Measurements from ENCODE around the gene LRRC28. TPM values are rescaled to one million over a fixed set of nuclear protein-coding genes. Genes with fewer than 3 reads are reported as not detected.

Gene LRRC28
- total RNA-seq, 1 donor from 2014 or later, result 26.9 TPM

- Mint-ChIP-seq H3K36me3 (peaks cover 18% of the 10 kb centered on the region), H3K27me3 (no peaks in the 10 kb centered on the region), H3K9me3 (no peaks in the 10 kb centered on the region), H3K27ac (no peak overlapping the region), H3K4me3 (no peak overlapping the region), H3K4me1 (ENCODE audit: unreplicated experiment) (peaks cover 7% of the 10 kb centered on the region)
- no peak for DNase-seq (ENCODE audit: extremely low spot score, unreplicated experiment)
- TF ChIP-seq CTCF (conservative IDR thresholded peaks at IDR 0.05), result no peak
Observed at GRCh38 chr15:99348412-99348811, 97.1 kb downstream of the LRRC28 start.

GRCh38 chr15:99350408-99350807, 99.1 kb downstream of the LRRC28 start:
- Mint-ChIP-seq H3K36me3 (peaks cover 24% of the 10 kb centered on the region), H3K4me1 (ENCODE audit: unreplicated experiment) (no peaks in the 10 kb centered on the region), H3K27me3 (no peaks in the 10 kb centered on the region), H3K9me3 (no peaks in the 10 kb centered on the region), H3K27ac (no peak overlapping the region), H3K4me3 (no peak overlapping the region)
- no peak for DNase-seq (ENCODE audit: extremely low spot score, unreplicated experiment)
- no peak for TF ChIP-seq CTCF (conservative IDR thresholded peaks at IDR 0.05)

GRCh38 chr15:99359769-99360168, 108.5 kb downstream of the LRRC28 start:
- H3K4me1 Mint-ChIP-seq (ENCODE audit: unreplicated experiment), result no peaks in the 10 kb centered on the region
- H3K27ac Mint-ChIP-seq, result no peak overlapping the region
- no peak for DNase-seq (ENCODE audit: extremely low spot score, unreplicated experiment)
- H3K9me3 Mint-ChIP-seq, result no peaks in the 10 kb centered on the region
- peaks cover 3% of the 10 kb centered on the region for H3K36me3 Mint-ChIP-seq
- TF ChIP-seq CTCF (conservative IDR thresholded peaks at IDR 0.05), result no peak
- no peaks in the 10 kb centered on the region for H3K27me3 Mint-ChIP-seq
- H3K4me3 Mint-ChIP-seq, result no peak overlapping the region

GRCh38 chr15:99361545-99362185, 110.4 kb downstream of the LRRC28 start:
- no peak overlapping the region for H3K27ac Mint-ChIP-seq
- H3K4me1 Mint-ChIP-seq (ENCODE audit: unreplicated experiment), result no peaks in the 10 kb centered on the region
- DNase-seq (ENCODE audit: extremely low spot score, unreplicated experiment), result no peak
- peaks cover 5% of the 10 kb centered on the region for H3K36me3 Mint-ChIP-seq
- TF ChIP-seq CTCF (conservative IDR thresholded peaks at IDR 0.05), result peak; percentile 73
- no peak overlapping the region for H3K4me3 Mint-ChIP-seq
- H3K27me3 Mint-ChIP-seq, result no peaks in the 10 kb centered on the region
- no peaks in the 10 kb centered on the region for H3K9me3 Mint-ChIP-seq

- DNase-seq (ENCODE audit: extremely low spot score, unreplicated experiment), result no peak
- H3K4me1 Mint-ChIP-seq (ENCODE audit: unreplicated experiment), result no peaks in the 10 kb centered on the region
Observed at GRCh38 chr15:99365242-99365641, 114.0 kb downstream of the LRRC28 start.

More at GRCh38 chr15:99365242-99365641, 114.0 kb downstream of the LRRC28 start:
- Mint-ChIP-seq H3K4me3 (no peak overlapping the region), H3K27me3 (no peaks in the 10 kb centered on the region), H3K36me3 (peaks cover 18% of the 10 kb centered on the region), H3K27ac (no peak overlapping the region), H3K9me3 (peaks cover 6% of the 10 kb centered on the region)
- no peak for TF ChIP-seq CTCF (conservative IDR thresholded peaks at IDR 0.05)

Measured in type B pancreatic cell (in vitro differentiated cells).